PFSK-1 (cell line): ENCODE measurements around the gene IZUMO2.

Source experiments
- FOXP2 ChIP-seq: optimal IDR thresholded peaks from 2 replicates; pipeline ENCODE3; 2011; ENCODE audit warnings: borderline replicate concordance, control low read depth, inconsistent platforms; ENCODE audit not compliant: insufficient read depth; ENCODE audit errors: extremely low read length, extremely low read depth
- POLR2AphosphoS5 ChIP-seq: IDR thresholded peaks from 2 replicates; pipeline ENCODE4 v1.6.1; 2012; ENCODE audit warnings: low read depth, mild to moderate bottlenecking, control low read depth, low read length, moderate library complexity
- TAF1 ChIP-seq: IDR thresholded peaks from 2 replicates; pipeline ENCODE4 v1.6.1; 2012; ENCODE audit warnings: low read length, control low read depth, borderline replicate concordance; ENCODE audit not compliant: insufficient read depth

- TF ChIP-seq TAF1 (no peak), POLR2AphosphoS5 (no peak), FOXP2 (no peak)
These were observed 39.8 kb upstream of the IZUMO2 start for GRCh38 chr19:50202962-50203280.
